GM12878 (cell line): ENCODE measurements around the gene SLC22A4. TPM values are rescaled to one million over a fixed set of nuclear protein-coding genes. Genes with fewer than 3 reads are reported as not detected.

Experiments
- ATAC-seq: fragments of 200-7000 bp; cut with Tn5 transposase; 3 replicates; pipeline ENCODE4 v1.9.1; 2020; ENCODE audit warnings: mild to moderate bottlenecking, moderate library complexity
- BruUV-seq: library from RNA; stranded (reverse); fragments of 400-500 nt; replicated peaks from 2 replicates; lab custom pipeline; 2021; lab: Mats Ljungman, UMichigan
- CTCF ChIA-PET: fragments of 300-600 bp; sonication (Branson Sonifier 250); formaldehyde crosslinking; extraction: SDS; loops from one replicate; lab custom pipeline; 2021; ENCODE audit warnings: inconsistent platforms; lab: Yijun Ruan, JAX
- POLR2A ChIA-PET: fragments of 350-600 bp; formaldehyde crosslinking; extraction: SDS; loops from one replicate; lab custom pipeline; 2021; ENCODE audit warnings: inconsistent platforms; lab: Charles Lee
- RAD21 ChIA-PET: fragments of 300-600 bp; sonication (Branson Sonifier 250); formaldehyde crosslinking; loops from one replicate; lab custom pipeline; 2023; ENCODE audit warnings: antibody characterized with exemption; ENCODE audit not compliant: unreplicated experiment; lab: Charles Lee
- SMC1A ChIA-PET: fragments of 300-600 bp; sonication (Branson Sonifier 250); formaldehyde crosslinking; loops from one replicate; lab custom pipeline; 2023; ENCODE audit not compliant: unreplicated experiment, uncharacterized antibody; lab: Charles Lee
- DNase-seq: peaks from one replicate; pipeline ENCODE4 v3.0.0-alpha.2; 2011; ENCODE audit warnings: low read depth, low spot score
- FAIRE-seq: peaks from 3 replicates; lab custom pipeline; 2011; peaks lifted over from hg19 to GRCh38; lab: Jason Lieb, UNC
- H2AFZ ChIP-seq: 2 replicates; pipeline ENCODE4 v1.6.0; 2011; ENCODE audit warnings: low read depth, low read length, control low read depth; ENCODE audit not compliant: control insufficient read depth
- H3K27ac ChIP-seq: 2 replicates; pipeline ENCODE4 v1.5.1; 2011; ENCODE audit warnings: control low read depth; ENCODE audit not compliant: control insufficient read depth, insufficient read depth
- H3K27me3 ChIP-seq, 2 experiments: replicated peaks in 1 of 2; 2 replicates each; pipeline versions ENCODE4 v1.6.0 to v1.6.1; 2011; ENCODE audit warnings: low read length in 1 of 2; ENCODE audit not compliant: control insufficient read depth in 2 of 2, insufficient read depth in 2 of 2
- H3K36me3 ChIP-seq, 2 experiments: 2 replicates each; pipeline ENCODE4 v1.5.1; 2011; ENCODE audit warnings: low read length in 1 of 2; ENCODE audit not compliant: control insufficient read depth in 2 of 2, insufficient read depth in 2 of 2
- H3K4me1 ChIP-seq: 2 replicates; pipeline ENCODE4 v1.6.1; 2011; ENCODE audit warnings: mild to moderate bottlenecking, low read length, moderate library complexity, mixed read lengths; ENCODE audit not compliant: control insufficient read depth, insufficient read depth
- H3K4me2 ChIP-seq: 2 replicates; pipeline ENCODE4 v1.6.0; 2011; ENCODE audit warnings: control low read depth; ENCODE audit not compliant: control insufficient read depth, insufficient read depth
- H3K4me3 ChIP-seq: fragments of 200-600 bp; sonication (generic); 2 replicates; pipeline ENCODE4 v1.5.1; 2016
- H3K79me2 ChIP-seq: 2 replicates; pipeline ENCODE4 v1.6.0; 2011; ENCODE audit warnings: low read length; ENCODE audit not compliant: control insufficient read depth, insufficient read depth
- H3K9ac ChIP-seq: 2 replicates; pipeline ENCODE4 v1.8.0; 2011; ENCODE audit warnings: low read length, control low read depth, mixed read lengths; ENCODE audit not compliant: control insufficient read depth, insufficient read depth
- H3K9me3 ChIP-seq: replicated peaks from 3 replicates; pipeline ENCODE4 v1.5.1; 2011; ENCODE audit warnings: mild to moderate bottlenecking, low read length; ENCODE audit not compliant: control insufficient read depth, insufficient read depth
- H4K20me1 ChIP-seq: 2 replicates; pipeline ENCODE4 v1.6.0; 2011; ENCODE audit not compliant: control insufficient read depth, insufficient read depth
- CREM ChIP-seq: IDR thresholded peaks from 2 replicates; pipeline ENCODE4 v1.6.1; 2014; ENCODE audit warnings: antibody characterized with exemption, low read depth
- E4F1 ChIP-seq: fragments of 450-650 bp; IDR thresholded peaks from 2 replicates; pipeline ENCODE4 v1.6.1; 2018; ENCODE audit warnings: borderline replicate concordance, mild to moderate bottlenecking; ENCODE audit not compliant: partially characterized antibody
- ELK1 ChIP-seq: IDR thresholded peaks from 2 replicates; pipeline ENCODE4 v1.6.1; 2012; ENCODE audit warnings: low read depth, low read length, improper control_type of control experiment
- FOXK2 ChIP-seq: fragments of 450-650 bp; IDR thresholded peaks from 2 replicates; pipeline ENCODE4 v1.6.1; 2017; ENCODE audit warnings: mild to moderate bottlenecking, moderate library complexity
- NR2C2 ChIP-seq: IDR thresholded peaks from 2 replicates; pipeline ENCODE4 v1.6.1; 2011; ENCODE audit warnings: borderline replicate concordance, low read depth; ENCODE audit not compliant: control insufficient read depth, insufficient read length
- POLR2AphosphoS5 ChIP-seq: IDR thresholded peaks from 2 replicates; pipeline ENCODE4 v1.6.1; 2011; ENCODE audit warnings: mild to moderate bottlenecking, low read length, inconsistent platforms
- RAD21 ChIP-seq: IDR thresholded peaks from 2 replicates; pipeline ENCODE4 v1.6.1; 2011; ENCODE audit warnings: mild to moderate bottlenecking, low read depth, low read length, moderate library complexity; ENCODE audit not compliant: insufficient read depth
- RELA ChIP-seq: fragments of 450-650 bp; IDR thresholded peaks from 2 replicates; pipeline ENCODE4 v1.8.0; 2014; ENCODE audit warnings: borderline replicate concordance; ENCODE audit not compliant: partially characterized antibody
- SMARCA5 ChIP-seq: fragments of 450-650 bp; IDR thresholded peaks from 2 replicates; pipeline ENCODE4 v1.6.1; 2017; ENCODE audit warnings: mild to moderate bottlenecking
- ZNF24 ChIP-seq: fragments of 450-650 bp; IDR thresholded peaks from 2 replicates; pipeline ENCODE4 v1.6.1; 2017; ENCODE audit warnings: antibody characterized with exemption, mild to moderate bottlenecking
- WGBS: methylation state at CpG from one replicate; pipeline ENCODE4 v1.1.6; 2016; ENCODE audit warnings: low lambda C conversion rate; ENCODE audit not compliant: insufficient replicate concordance, insufficient coverage; ENCODE audit errors: missing lambda C conversion rate; 5-methylcytosine and 5-hydroxymethylcytosine counted together
- in situ Hi-C: fragments of 300-500 bp; cut with MboI; formaldehyde crosslinking; loops from 9 replicates; pipeline ENCODE4 v1.14.3; 2018; ENCODE audit warnings: mixed read lengths
- intact Hi-C: fragments of 100-400 bp; cut with micrococcal nuclease; formaldehyde crosslinking; loops from one replicate; pipeline ENCODE4 v1.14.2; 2022; ENCODE audit not compliant: unreplicated experiment
- polyA plus RNA-seq, 11 experiments: library from polyadenylated mRNA; depleted of rRNA in 4 of 11; unstranded in 6 of 11; stranded (reverse) in 5 of 11; fragments of >200 nt; fragmentation: Nextera tagmentation in 4 of 11; fragmentation: Illumina TruSeq in 1 of 11; extraction: Ambion mirVana in 4 of 11; extraction: Trizol in 1 of 11; gene quantifications; 1 replicate in 1 of 11; 2 replicates in 10 of 11; pipeline versions ENCODE4 v1.2.1 to v1.2.3, GENCODE V29; 2011 to 2016; ENCODE audit warnings: inconsistent platforms in 2 of 11, missing spikeins in 2 of 11, low read depth in 1 of 11
- total RNA-seq, 4 experiments: library from RNA; depleted of rRNA in 3 of 4; stranded (reverse); fragments of >200 nt in 3 of 4; fragmentation: Illumina TruSeq in 1 of 4; extraction: Trizol in 1 of 4; gene quantifications; 2 replicates each; pipeline versions ENCODE4 v1.2.1 to v1.2.3, GENCODE V29; 2013 to 2021

SLC22A4 gene
- total and polyA plus RNA-seq, 10 of the 15 experiments (the other 5 are each of a cell fraction or from before 2014, with no cell fraction given): 0.04 to 0.61 (median 0.10) TPM; not detected in 2

GRCh38 chr5:132301344-132302271, 7.4 kb downstream of the SLC22A4 start:
- Histone ChIP-seq H2AFZ (no peak overlapping the region), H3K9ac (no peak overlapping the region), H3K9me3 (no peaks in the 10 kb centered on the region; the same call in 2 of the 3 replicates), H4K20me1 (no peaks in the 10 kb centered on the region), H3K4me1 (no peaks in the 10 kb centered on the region), H3K36me3 (no peaks in the 10 kb centered on the region), H3K27me3 (peaks cover under 1 to 2% of the 10 kb centered on the region in 2 experiments; a peak in 2 of 4 replicates), H3K27ac (no peak overlapping the region), H3K79me2 (no peaks in the 10 kb centered on the region), H3K4me2 (no peak overlapping the region), H3K4me3 (no peak overlapping the region)
- ChIA-PET POLR2A (no interaction called here), RAD21 (interaction anchor here (1.5 kb wide), 1 partner anchor 63 kb away, joined by 3 read pairs; no protein-coding TSS in a partner anchor), SMC1A (no interaction called here), CTCF (interaction anchor here (0.6 to 1.8 kb wide), 4 partner anchors 32 to 581 kb away, joined by 3 to 4 read pairs (median 4); no protein-coding TSS in a partner anchor)
- BruUV-seq: no TSS peak
- peak; percentile 48; the same call in 2 of the 3 replicates for ATAC-seq
- in situ Hi-C loops (no loop called here), intact Hi-C loops (no loop called here)
- no peak for FAIRE-seq
- TF ChIP-seq NR2C2: no peak
- TF ChIP-seq ZNF24: no peak
- TF ChIP-seq POLR2AphosphoS5: no peak
- no peak for TF ChIP-seq RELA
- TF ChIP-seq RAD21: no peak
- TF ChIP-seq SMARCA5: no peak
- no peak for TF ChIP-seq CREM
- TF ChIP-seq FOXK2: no peak
- TF ChIP-seq ELK1: no peak
- TF ChIP-seq E4F1: no peak
- 41% methylated on average over 11 of the region's 11 CpGs for WGBS
- DNase-seq: no peak
